ENCODE measurements around the gene ZFPL1.
"Not testable (repeated sequence)": the region's sequence is repeated elsewhere in the genome, so short reads cannot be mapped to it uniquely, and the experiment has no call there.

ZFPL1 gene

GRCh38 chr11:65115361-65116082 lies 31.5 kb downstream of the ZFPL1 start:
- FAIRE-seq: no peak

- no peak for FAIRE-seq
Measured at GRCh38 chr11:65116370-65117205, 32.6 kb downstream of the ZFPL1 start.

GRCh38 chr11:65117206-65118096 lies 33.4 kb downstream of the ZFPL1 start, which contains the start of gene ZNHIT2:
ZNHIT2 (minus strand) TSS chr11:65117701; CDS start chr11:65117653, 48 bp downstream.
- peak; percentile 95 for FAIRE-seq

- no peak for FAIRE-seq
Measured at GRCh38 chr11:65118097-65118837, 34.2 kb downstream of the ZFPL1 start.

- not testable (repeated sequence) for FAIRE-seq
Measured at GRCh38 chr11:65118891-65119669, 35.1 kb downstream of the ZFPL1 start.

- no peak for FAIRE-seq
Measured at GRCh38 chr11:65119670-65119995, 35.6 kb downstream of the ZFPL1 start.

GRCh38 chr11:65120831-65121230 lies 36.8 kb downstream of the ZFPL1 start:
- no peak for FAIRE-seq

GRCh38 chr11:65121447-65121864 lies 37.4 kb downstream of the ZFPL1 start:
- no peak for FAIRE-seq

- peak; percentile 80 for FAIRE-seq
Measured at GRCh38 chr11:65121865-65122696, 38.1 kb downstream of the ZFPL1 start, which contains the start of the genes FAU and MRPL49. FAU (minus strand) TSS chr11:65122134; CDS start chr11:65121813, 321 bp downstream. MRPL49 (plus strand) TSS chr11:65122321; CDS start chr11:65122347, 26 bp downstream.

GRCh38 chr11:65124480-65125196 lies 40.6 kb downstream of the ZFPL1 start:
- no peak for FAIRE-seq

GRCh38 chr11:65125197-65126056 lies 41.4 kb downstream of the ZFPL1 start:
- no peak for FAIRE-seq

GRCh38 chr11:65126624-65127274 lies 42.7 kb downstream of the ZFPL1 start:
- FAIRE-seq: no peak

GRCh38 chr11:65127473-65128181 lies 43.6 kb downstream of the ZFPL1 start:
- no peak for FAIRE-seq

- FAIRE-seq: no peak
Measured at GRCh38 chr11:65128182-65129145, 44.4 kb downstream of the ZFPL1 start.

GRCh38 chr11:65129649-65130441 lies 45.8 kb downstream of the ZFPL1 start:
- no peak for FAIRE-seq

Measured in TTC549 (cell line).